IPS-18c (cell line): ENCODE results near the gene FRAS1.
"Not testable (repeated sequence)": the region's sequence is repeated elsewhere in the genome, so short reads cannot be mapped to it uniquely, and the experiment has no call there.

Source experiments
- H3K4me3 ChIP-seq: 2 replicates; pipeline ENCODE4 v1.7.0; 2013; ENCODE audit warnings: low read depth, mild to moderate bottlenecking, low read length, moderate library complexity; ENCODE audit not compliant: insufficient read depth
- H3K9me3 ChIP-seq: one replicate; pipeline ENCODE4 v1.6.1; 2013; ENCODE audit warnings: mild to moderate bottlenecking, low read length, moderate library complexity; ENCODE audit not compliant: control insufficient read depth, insufficient read depth

The FRAS1 gene

DNA sequence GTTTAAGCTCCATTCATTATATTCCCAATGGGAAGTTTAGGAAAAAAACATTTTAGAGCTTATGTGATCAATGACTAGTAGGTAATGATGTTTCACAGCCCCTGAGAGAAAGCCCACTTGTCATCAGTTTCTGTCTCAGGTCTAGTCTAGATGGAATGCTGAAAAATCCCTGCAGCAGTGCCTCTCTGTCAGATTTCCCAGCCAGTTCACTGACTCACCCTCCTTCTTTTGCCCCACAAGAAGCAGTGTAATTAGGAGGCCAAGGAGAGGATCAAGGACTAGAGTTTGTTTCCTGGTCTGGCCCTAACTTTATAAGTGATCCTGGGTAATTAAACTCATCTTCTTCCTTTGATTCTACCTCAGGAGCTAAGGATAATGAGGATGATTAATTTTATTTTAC is 375.8 kb downstream of the FRAS1 start:
- Histone ChIP-seq H3K9me3 (no peaks in the 10 kb centered on the region), H3K4me3 (no peak overlapping the region)

DNA sequence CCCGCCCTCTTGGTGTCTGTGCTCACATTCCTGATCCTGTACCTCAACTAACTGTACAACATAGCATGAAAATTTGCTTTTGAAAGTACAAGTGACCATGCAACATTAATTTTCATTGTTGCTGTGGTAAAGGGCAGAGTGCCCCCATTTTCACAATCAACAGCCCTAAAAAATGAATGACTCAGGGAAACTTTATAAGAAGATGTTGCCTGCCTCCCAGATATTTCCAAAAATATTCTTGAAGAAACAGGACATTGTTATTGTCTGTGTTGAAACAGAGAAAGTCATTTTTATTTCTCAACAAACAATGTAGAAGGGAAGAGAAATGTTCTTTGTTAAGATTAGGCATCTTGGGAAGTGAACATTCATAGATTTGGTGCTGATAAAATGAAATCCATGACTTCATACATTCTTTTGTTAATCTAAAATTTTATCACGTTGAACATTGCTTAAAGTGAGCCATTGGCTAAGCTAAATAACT is 380.5 kb downstream of the FRAS1 start:
- Histone ChIP-seq H3K9me3 (no peaks in the 10 kb centered on the region), H3K4me3 (no peak overlapping the region)

DNA sequence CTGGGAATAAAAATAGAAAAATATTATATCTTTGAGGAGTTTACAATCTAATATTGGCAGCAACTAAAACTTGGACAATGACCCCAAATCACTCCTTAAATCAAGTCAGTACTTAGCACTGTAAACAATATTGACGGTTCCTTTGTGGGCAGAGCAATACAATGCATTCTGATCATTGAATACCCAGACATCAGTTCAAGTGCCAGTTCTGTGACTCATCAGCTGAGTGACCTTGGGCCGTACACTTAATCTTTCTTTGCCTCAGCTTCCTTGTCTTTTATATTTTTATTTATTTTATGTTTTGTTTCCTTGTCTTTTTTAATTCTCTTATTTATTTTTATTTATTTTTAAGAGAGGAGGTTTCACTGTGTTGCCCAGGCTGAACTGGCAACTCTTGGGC is 382.2 kb downstream of the FRAS1 start:
- no peak overlapping the region for H3K4me3 ChIP-seq
- H3K9me3 ChIP-seq, result no peaks in the 10 kb centered on the region

DNA sequence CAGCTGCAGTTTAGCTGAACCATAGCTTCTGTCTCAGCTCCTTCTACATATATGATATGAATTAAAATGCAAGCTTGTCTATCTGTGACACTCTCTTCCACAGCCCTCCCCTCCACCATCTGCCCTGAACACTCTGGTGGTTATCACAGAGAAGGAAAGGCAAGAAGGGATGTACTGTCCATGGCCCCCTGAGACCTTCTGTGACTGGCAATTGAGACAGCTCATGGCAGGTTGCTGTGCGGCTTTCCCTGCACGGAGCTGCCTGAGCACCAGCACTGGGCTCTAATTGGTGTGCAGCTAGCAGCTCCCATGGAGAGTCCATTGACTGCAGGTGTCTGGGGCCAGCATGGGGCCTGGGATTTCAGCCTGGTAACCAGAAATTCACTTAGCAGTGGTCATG is 384.6 kb downstream of the FRAS1 start:
- no peaks in the 10 kb centered on the region for H3K9me3 ChIP-seq
- no peak overlapping the region for H3K4me3 ChIP-seq

DNA sequence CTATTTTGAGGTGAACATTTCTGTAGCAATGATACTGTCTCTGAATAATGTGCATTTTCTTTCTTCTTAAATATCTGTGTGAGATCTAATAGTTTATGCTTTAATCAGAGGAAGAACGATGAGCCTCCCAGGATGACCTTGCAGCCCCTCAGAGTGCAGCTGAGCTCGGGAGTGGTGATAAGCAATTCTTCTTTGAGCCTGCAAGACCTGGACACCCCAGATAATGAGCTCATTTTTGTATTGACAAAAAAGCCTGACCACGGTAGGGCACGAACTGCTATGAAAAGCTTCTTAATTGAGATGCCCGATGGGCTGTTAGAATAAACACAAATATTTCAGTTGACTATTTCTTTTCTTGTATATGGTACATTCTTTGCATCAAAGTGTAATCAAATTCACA is 389.5 kb downstream of the FRAS1 start:
- H3K9me3 ChIP-seq, result no peaks in the 10 kb centered on the region
- no peak overlapping the region for H3K4me3 ChIP-seq

DNA sequence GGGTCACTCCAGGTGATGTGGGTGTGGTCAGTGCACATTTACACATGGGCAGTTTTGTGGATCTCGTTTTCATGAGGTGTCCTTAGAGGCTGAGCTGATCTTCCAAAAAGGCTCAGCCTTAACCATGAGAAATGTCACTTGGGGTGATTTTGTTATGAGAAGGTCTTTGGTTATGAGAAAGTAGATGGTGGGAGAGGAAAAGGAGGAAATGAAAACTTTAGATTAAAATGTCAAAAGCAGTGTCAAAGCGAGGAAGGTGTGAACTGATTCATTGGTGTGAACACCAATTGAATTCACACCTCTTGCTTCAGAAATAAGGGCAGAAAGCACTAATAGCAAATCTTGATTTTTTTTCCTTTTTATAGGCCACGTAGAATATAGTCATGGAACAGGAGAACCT is 394.3 kb downstream of the FRAS1 start:
- H3K4me3 ChIP-seq, result no peak overlapping the region
- H3K9me3 ChIP-seq, result no peaks in the 10 kb centered on the region

DNA sequence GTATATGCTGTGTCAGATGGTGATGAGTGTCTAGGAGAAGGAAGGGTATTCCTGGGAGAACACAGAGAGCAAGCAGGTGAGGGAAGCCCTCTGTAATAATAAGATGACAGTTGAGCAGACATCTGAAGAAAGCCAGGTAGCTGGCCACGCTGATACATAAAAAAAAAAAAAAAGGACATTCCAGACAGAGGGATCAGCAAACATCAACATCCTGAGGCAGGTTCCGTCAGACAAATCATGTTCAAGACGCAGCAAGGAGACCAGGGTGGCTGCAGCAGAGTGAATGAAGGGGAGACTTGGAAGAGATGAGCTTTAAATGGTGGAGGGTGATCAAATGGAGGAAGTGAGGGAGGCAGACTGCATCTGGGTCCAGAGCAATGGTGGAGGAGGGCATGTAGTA is 396.9 kb downstream of the FRAS1 start:
- no peaks in the 10 kb centered on the region for H3K9me3 ChIP-seq
- H3K4me3 ChIP-seq, result no peak overlapping the region

DNA sequence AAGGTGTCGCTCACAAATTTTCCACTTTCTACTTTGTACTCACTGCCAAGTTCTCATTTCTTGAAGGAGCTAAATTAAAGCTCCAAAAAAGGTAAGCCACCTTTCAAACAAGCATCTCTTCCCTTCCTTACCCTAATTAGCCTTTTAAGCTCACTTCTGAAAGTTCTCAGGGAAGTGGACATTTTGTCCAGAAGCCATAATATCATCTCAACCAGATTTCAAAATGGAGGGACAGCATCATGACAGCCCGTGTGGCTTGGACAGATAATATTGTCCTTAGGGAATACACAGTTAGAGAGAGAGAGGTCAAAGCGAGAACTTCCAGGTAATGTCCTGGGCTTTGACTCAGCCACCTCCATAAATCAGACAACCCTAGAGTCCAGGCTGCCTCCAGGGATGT is 400.6 kb downstream of the FRAS1 start:
- no peaks in the 10 kb centered on the region for H3K9me3 ChIP-seq
- H3K4me3 ChIP-seq, result no peak overlapping the region

DNA sequence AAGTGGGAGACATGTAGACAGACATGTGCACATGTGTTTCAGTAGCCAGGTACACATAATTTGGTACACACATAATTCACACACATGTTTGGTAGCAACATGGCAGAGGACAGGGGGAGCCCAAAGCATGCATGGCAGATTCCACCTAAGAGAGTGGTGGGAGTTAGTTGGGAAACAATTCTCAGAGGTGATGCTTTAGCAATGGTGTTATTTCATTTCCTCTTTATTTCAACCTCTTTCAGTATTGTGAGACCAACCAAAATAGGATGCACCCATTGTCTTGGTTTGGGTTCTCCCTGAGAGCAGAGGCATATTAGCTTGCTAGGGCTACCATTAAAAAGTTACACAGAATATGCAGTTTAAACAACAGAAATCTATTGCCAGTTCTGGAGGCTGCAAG is 402.2 kb downstream of the FRAS1 start:
- Histone ChIP-seq H3K9me3 (no peaks in the 10 kb centered on the region), H3K4me3 (no peak overlapping the region)

DNA sequence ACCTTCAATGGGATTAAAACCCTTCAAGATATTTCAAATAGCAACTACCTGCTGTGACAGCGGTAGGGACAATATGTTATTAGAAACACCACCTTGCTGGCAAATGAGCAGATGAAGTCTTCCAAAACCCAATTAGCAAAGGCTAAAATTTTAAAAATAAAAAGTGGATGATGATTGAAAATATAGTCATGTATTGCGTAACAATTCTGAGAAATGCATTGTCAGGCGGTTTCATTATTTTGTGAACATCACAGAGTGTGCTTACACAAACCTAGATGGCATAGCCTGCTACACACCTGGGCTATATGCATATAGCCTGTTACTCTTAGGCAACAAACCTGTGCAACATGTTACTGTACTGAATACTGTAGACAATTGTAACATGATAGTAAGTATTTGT is 403.2 kb downstream of the FRAS1 start:
- Histone ChIP-seq H3K9me3 (no peaks in the 10 kb centered on the region), H3K4me3 (no peak overlapping the region)

DNA sequence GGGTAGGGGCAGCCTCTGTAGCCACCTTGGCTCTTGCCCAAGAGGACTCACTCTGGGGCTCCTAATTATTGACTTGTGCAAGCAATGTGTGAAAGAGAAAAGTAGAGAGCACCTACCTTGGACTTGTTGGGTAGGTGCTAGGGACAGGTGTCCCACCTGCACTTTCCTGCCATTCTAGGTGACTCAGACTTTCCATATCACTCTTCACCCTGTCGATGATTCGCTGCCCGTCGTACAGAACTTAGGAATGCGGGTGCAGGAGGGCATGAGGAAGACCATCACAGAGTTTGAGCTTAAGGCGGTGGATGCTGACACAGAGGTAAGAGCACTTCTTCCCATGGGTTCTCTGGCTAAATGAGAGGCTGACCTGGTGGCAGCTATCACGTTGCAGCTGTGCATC is 407.1 kb downstream of the FRAS1 start:
- no peaks in the 10 kb centered on the region for H3K9me3 ChIP-seq

DNA sequence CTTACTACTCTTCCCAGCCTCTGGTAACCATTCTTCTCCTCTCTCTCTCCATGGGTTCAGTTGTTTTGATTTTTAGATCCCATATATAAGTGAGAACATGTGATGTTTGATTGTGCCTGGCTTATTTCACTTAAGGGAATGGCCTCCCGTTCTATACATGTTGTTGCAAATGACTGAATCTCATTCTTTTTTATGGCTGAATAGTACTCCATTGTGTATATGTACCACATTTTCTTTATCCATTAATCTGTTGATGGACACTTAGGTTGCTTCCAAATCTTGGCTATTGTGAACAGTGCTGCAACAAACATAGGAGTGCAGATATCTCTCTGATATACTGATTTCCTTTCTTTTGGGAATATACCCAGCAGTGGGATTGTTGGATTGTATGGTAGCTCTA is 410.1 kb downstream of the FRAS1 start:
- H3K9me3 ChIP-seq, H3K4me3 ChIP-seq: not testable (repeated sequence)

More for the DNA sequence above, 407.1 kb downstream of the FRAS1 start:
- no peak overlapping the region for H3K4me3 ChIP-seq

DNA sequence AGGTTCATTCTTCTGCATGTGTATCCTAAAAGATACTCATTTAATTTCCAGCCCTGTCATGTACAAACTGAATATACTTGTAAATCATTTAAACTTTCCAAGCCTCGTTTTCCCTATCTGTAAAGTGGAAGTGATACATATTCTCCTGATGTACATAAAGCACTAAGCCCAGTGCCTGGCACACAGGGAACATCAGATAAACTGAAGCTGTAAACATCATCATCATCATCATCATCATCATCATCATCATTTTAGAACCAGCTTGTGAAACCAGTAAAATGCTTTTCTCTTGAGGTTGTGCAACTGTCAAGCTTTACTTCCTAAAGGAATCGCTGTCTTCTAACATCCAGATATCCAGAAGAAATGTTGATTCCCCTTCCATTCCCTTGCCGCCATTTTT is 411.1 kb downstream of the FRAS1 start:
- Histone ChIP-seq H3K9me3 (no peaks in the 10 kb centered on the region), H3K4me3 (no peak overlapping the region)

DNA sequence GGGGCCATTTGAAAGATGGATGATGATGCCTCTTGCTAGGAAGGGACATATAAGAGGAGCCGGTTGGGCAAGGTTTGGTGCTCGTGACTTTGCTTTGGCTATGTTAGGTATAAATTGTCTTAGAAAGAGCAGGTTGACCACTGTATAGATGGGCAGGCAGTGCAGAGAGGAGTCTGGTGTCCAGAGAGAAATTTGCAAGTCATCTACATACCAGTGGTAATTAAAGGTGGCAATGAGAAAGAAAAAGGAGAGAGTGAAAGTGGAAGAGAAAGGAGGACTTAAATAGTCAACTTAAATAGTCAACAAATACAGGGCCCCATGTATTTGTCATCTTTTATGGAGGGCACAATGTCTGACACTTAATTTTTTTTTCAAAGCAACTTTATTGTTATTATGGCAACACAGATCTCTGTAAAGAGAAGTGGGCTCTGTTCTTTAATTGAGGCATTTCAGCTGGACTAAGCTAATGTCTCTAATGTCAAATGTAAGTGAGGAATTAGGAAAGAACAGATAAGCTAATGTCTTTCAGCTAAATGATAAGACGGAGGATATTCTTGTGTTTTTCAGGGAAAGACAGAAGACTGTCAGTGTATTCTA is 419.1 kb downstream of the FRAS1 start:
- H3K4me3 ChIP-seq, result no peak overlapping the region
- H3K9me3 ChIP-seq, result no peaks in the 10 kb centered on the region

DNA sequence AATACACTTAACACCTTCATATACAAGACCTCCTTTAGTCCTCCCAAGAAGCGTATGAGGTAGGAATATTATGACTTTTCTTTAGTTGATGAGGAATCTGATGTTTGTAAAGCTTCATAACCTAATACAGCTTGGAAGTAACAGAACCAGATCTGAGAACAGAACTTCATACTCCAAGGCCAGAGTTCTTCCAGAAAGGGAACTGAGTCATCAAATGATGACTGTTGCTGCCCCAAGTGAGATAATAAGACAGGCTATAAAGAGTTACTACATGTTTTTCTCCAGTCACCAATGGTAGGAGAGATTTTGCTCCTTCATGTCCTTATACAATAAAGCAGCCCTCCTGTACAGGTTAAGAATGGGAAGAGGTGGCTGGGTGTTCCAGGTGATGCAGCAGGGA is 420.2 kb downstream of the FRAS1 start:
- Histone ChIP-seq H3K4me3 (no peak overlapping the region), H3K9me3 (no peaks in the 10 kb centered on the region)

DNA sequence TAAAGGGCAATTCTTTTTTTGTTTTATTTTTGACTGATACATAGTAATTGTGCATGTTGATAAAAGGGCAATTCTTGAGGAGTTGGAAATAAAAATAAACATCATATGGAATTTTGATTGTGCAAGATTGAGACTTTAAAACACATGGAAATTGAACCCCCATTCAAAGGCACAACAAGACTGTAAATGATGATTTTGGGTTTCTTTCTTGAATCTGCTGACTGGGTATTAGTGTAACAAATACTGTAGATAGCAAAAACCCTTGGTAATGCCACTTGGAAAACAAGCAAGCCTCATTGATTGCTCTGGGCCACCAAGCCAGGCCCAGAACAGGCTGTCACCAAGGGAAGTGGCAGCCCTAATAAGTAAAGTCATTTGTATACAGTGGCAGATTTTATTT is 421.4 kb downstream of the FRAS1 start:
- H3K9me3 ChIP-seq, result no peaks in the 10 kb centered on the region
- no peak overlapping the region for H3K4me3 ChIP-seq

DNA sequence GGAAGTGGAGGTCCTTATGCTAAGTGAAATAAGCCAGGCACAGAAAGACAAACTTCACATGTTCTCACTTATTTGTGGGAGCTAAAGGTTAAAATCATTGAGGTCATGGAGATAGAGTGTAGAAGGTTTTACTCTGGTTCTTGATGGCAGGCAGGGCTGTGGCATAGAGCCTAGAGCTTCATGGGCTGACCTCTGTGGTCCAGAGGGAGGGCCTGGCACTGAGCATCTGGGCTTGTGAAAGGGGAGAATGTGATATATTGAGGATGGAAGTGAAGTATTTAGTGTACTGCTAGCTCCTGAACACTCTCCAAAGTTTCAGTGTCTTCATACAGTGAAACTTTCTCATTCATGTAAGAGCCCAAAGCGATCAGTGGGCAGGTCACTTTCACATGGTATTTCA is 423.2 kb downstream of the FRAS1 start:
- no peak overlapping the region for H3K4me3 ChIP-seq
- no peaks in the 10 kb centered on the region for H3K9me3 ChIP-seq

DNA sequence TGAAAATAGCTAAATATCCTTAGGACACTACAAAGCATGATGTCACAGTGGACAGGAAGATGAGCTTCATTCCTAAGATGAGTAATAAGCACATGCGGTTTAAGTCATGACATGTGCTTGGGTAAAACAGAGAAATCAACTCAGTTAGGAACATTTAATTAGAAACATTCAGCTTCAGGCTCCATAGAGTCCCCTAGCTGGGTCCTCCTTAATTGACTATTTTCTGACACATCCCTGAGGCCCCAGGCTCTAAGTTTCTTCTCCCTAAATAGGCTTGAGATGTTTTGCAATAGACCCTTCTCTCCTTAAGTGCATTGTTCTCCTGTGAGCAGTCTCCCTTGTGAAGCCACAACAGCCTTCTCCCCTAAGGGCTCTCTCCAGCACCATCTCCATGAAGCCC is 424.1 kb downstream of the FRAS1 start:
- no peak overlapping the region for H3K4me3 ChIP-seq
- H3K9me3 ChIP-seq, result no peaks in the 10 kb centered on the region

DNA sequence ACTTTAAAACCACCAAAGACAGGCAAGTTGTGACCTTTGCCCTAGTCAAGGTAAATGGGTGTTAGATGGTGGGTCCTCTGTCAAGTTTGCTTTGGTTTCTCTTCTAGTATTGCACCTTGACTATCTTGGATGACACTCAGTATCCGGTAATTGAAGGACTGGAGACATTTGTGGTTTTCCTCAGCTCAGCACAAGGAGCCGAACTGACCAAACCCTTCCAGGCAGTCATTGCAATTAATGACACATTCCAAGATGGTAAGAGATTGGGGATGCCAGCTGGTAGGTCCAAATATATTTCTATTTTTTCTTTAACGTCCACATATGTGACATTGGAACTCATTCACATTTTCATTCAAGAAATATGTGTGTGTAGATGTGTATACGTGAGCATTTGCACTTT is 425.2 kb downstream of the FRAS1 start:
- no peaks in the 10 kb centered on the region for H3K9me3 ChIP-seq
- H3K4me3 ChIP-seq, result no peak overlapping the region
